GM12891 (cell line): ENCODE measurements around the gene TGFBR2.

Experiments used
- POLR2A ChIP-seq: IDR thresholded peaks from 2 replicates; pipeline ENCODE4 v1.6.1; 2011; ENCODE audit warnings: low read depth, low read length, control low read depth
- POLR2AphosphoS5 ChIP-seq: IDR thresholded peaks from 2 replicates; pipeline ENCODE4 v1.6.1; 2011; ENCODE audit warnings: low read depth, low read length, control low read depth
- TAF1 ChIP-seq: IDR thresholded peaks from 2 replicates; pipeline ENCODE4 v1.6.1; 2011; ENCODE audit warnings: low read depth, low read length, control low read depth

GRCh38 chr3:30684356-30684755 lies 78.0 kb downstream of the TGFBR2 start:
- TF ChIP-seq TAF1 (no peak), POLR2A (no peak), POLR2AphosphoS5 (no peak)
